OCI-LY3 (cell line): ENCODE measurements around the gene C1QTNF5.

ENCODE experiments used
- CTCF ChIP-seq: fragments of 200-600, 300-600 bp; sonication (generic); IDR thresholded peaks from 2 replicates; pipeline ENCODE4 v1.5.1; 2014; ENCODE audit warnings: antibody characterized with exemption, low read length, low read depth
- EZH2phosphoT487 ChIP-seq: fragments of 200-600 bp; shearing (Covaris generic); IDR thresholded peaks from 2 replicates; pipeline ENCODE4 v1.6.1; 2018; ENCODE audit warnings: antibody characterized with exemption, mixed run types, low read depth

- TF ChIP-seq CTCF (no peak), EZH2phosphoT487 (no peak)
These were observed 34.9 kb upstream of the C1QTNF5 start for GRCh38 chr11:119375337-119376196.
